ENCODE measurements around the gene SKIDA1.
"Not testable (repeated sequence)": the region's sequence is repeated elsewhere in the genome, so short reads cannot be mapped to it uniquely, and the experiment has no call there.

Gene SKIDA1

GRCh38 chr10:21525367-21526187 is at the start of gene SKIDA1:
SKIDA1 (minus strand) TSS chr10:21525682; CDS start chr10:21517822, 7,860 bp downstream.
- H3K4me3 ChIP-seq (ENCODE audit: low read depth, low read length): peak within 1 kb of the TSS; percentile 65

- not testable (repeated sequence) for H3K4me3 ChIP-seq (ENCODE audit: low read depth, low read length)
Measured at GRCh38 chr10:21574514-21574913, 49.0 kb upstream of the SKIDA1 start.

GRCh38 chr10:21572578-21572977 is 47.1 kb upstream of the SKIDA1 start:
- no peak overlapping the region for H3K4me3 ChIP-seq (ENCODE audit: low read depth, low read length)

- H3K4me3 ChIP-seq (ENCODE audit: low read depth, low read length): no peak overlapping the region
Measured at GRCh38 chr10:21570761-21571521, 45.5 kb upstream of the SKIDA1 start.

- not testable (repeated sequence) for H3K4me3 ChIP-seq (ENCODE audit: low read depth, low read length)
Measured at GRCh38 chr10:21558984-21559383, 33.5 kb upstream of the SKIDA1 start.

- no peak overlapping the region for H3K4me3 ChIP-seq (ENCODE audit: low read depth, low read length)
Measured at GRCh38 chr10:21556527-21556926, 31.0 kb upstream of the SKIDA1 start.

DNA sequence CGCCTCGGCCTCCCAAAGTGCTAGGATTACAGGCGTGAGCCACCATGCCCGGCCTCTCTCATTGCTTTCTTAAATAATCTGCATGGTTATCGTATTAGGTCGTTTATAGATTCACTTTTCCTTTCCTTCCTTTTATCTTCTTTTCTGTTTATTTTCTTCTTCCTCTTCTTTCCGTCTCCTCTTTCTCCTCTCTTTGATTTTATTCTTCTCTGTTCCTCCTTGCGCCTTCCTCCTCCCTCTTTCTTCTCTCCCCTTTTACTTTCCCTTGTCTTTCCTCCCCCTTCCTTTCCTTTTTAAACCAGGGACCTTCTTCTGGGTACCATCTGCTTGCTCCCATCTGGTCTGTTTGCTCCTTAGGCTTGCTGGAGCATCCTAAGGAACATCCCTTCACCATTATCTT is 27.2 kb upstream of the SKIDA1 start:
- H3K4me3 ChIP-seq (ENCODE audit: low read depth, low read length): no peak overlapping the region

DNA sequence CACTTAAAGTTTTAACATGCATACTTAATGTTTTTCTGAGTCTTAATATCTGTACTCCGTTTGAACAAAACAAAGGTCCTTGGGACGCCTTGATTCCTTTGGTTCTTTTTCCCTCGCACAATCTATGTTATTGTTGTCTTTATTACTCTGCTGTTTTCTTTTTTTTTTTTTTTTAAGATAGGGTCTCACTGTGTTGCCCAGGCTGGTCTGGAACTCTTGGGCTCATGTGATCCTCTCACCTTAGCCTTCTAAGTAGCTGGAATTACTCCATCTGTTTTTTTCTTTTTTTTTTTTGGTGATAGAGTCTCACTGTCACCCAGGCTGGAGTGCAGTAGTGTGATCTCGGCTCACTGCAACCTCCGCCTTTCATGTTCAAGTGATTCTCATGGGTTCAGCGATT is 21.8 kb upstream of the SKIDA1 start:
- no peak overlapping the region for H3K4me3 ChIP-seq (ENCODE audit: low read depth, low read length)

DNA sequence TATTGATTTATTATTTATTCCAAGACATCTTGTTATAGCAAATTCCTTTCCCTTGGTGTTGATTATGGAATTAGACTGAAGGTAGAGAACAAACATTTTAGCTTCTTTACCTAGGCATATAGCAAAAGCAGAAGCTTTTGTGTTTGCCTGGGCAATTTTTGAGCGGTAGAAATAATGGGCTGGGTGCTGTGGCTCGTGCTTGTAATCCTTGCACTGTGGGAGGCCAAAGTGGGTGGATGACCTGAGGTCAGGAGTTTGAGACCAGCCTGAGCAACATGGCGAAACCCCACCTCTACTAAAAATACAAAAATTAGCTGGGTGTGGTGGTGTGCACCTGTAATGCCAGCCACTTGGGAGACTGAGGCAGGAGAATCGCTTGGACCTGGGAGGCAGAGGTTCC is 15.2 kb upstream of the SKIDA1 start:
- not testable (repeated sequence) for H3K4me3 ChIP-seq (ENCODE audit: low read depth, low read length)

DNA sequence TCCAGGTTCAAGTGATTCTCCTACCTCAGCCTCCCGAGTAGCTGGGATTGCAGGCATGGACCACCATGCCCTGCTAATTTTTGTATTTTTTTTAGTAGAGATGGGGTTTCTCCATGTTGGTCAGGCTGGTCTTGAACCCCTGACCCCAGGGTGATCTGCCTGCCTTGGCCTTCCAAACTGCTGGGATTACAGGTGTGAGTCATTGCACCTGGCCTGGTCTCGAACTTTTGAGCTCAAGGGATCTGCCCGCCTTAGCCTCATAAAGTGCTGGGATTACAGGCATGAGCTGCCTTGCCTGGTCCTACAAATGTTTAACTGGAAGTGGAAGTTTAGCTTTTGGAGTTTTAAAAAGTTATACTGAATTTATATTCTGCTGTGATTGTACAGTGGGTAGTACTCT is 11.4 kb upstream of the SKIDA1 start:
- no peak overlapping the region for H3K4me3 ChIP-seq (ENCODE audit: low read depth, low read length)

- H3K4me3 ChIP-seq (ENCODE audit: low read depth, low read length): not testable (repeated sequence)
Measured at GRCh38 chr10:21535976-21536375, 10.5 kb upstream of the SKIDA1 start.

DNA sequence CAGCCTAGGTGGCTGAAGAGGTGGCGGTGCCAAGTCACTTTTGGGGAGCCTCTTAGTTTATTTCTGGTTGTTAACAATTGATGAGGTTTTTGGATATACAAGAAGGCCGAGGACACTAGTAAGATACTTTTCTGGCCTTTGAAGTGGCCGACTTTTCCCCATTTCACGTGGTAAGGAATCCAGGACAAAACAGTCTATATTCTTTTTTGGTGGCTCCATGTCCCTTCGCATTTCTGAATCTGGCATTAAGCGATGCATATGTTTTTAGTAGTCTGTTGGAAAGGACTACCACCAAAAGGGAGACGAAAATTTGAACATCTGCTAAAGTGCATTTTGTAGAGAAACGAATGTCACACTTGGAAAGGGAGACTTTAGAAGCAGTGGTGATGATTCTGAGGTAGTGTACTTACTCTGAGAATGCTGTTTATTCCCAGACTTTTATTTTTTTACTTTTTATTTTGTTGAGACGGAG is 10.0 kb upstream of the SKIDA1 start:
- peak overlapping the region; percentile 53 for H3K4me3 ChIP-seq (ENCODE audit: low read depth, low read length)

DNA sequence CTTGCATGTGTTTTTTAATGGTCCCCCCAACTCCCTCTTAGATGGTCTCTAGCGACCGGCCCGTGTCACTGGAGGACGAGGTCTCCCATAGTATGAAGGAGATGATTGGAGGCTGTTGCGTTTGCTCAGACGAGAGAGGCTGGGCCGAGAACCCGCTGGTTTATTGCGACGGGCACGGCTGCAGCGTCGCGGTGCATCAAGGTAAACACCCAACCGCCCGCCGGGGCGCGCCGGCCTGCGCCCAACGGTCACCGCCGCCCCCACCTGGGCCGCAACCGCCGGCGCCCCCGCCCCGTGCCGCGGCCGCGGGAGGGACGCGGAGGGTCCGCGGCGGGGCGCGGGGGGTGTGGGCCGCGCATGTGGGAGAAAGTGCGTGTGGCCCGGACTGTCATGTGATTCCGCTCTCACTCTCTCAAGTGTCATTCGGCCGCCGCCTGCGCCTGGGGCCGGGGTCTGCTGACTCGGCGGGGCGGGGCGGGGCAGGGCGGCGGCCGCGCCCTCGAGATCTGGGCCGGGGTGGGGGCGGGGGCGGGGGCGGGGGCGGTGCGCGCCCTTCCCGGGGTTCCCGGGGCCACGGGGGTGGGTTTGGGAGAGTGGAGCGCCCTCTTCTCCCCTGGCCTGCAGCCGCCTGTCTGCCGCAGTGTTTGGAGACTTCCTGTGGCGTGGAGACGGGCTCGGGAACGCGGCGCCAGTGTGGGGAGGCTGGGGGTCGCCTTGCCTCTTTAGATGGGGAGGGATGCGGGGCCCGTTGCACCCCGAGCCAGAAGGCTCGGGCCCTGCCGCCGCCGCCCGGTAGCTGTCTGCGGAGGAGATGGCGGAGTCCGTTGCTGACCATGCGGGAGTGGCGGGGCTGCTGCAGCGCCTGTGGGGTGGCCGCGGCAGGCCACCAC is 9.4 kb upstream of the SKIDA1 start:
- H3K4me3 ChIP-seq (ENCODE audit: low read depth, low read length): peak overlapping the region; percentile 72

GRCh38 chr10:21534280-21534586 is 8.8 kb upstream of the SKIDA1 start:
- H3K4me3 ChIP-seq (ENCODE audit: low read depth, low read length): peak overlapping the region; percentile 72

DNA sequence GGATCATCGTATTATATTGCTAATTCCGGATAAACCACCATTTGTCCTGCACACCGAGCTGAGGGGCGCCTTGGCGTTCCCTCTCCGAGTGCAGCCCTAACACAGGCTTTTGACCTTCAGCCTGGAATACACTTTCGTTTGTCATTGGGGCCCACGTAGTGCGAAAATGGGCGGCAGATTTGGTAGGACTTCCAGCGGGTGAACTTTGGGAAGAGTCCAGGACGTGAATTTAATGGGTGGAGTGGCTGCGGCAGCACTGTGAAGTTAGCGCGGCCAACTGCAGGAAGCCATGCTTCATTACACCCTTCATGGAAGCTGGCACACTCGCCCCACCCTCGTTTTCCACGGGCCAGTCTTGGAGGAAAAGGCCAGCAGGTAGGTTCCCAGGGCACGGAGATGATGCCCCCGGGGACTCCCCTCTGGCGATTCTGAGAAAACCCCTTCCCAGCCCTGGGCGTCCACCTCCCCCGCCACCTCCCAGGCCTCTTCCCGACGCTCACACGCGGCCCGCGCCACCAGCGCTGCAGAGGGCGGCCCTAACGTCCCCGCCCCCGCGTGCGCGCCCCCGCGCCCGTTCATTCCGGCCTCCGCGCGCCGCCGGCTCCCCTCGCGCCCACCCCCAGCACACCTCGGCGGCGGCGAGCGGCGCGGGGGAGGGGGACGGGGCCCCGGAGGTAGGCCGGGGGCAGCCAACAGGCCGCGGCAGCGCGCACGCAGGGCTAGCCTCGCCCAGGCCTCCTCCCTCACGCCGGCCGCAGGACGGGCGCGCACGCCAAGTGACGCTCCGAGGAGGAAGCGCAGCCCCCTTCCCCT is 8.2 kb upstream of the SKIDA1 start, which contains the start of gene MLLT10:
Gene MLLT10 (plus strand): TSS at position 766 of the 813 bp plus-strand sequence. CDS start 413 bp downstream, outside the sequence.
- peak within 1 kb of the TSS; percentile 72 for H3K4me3 ChIP-seq (ENCODE audit: low read depth, low read length)

- H3K4me3 ChIP-seq (ENCODE audit: low read depth, low read length): peak overlapping the region; percentile 56
Measured at GRCh38 chr10:21532694-21533466, 7.4 kb upstream of the SKIDA1 start.

DNA sequence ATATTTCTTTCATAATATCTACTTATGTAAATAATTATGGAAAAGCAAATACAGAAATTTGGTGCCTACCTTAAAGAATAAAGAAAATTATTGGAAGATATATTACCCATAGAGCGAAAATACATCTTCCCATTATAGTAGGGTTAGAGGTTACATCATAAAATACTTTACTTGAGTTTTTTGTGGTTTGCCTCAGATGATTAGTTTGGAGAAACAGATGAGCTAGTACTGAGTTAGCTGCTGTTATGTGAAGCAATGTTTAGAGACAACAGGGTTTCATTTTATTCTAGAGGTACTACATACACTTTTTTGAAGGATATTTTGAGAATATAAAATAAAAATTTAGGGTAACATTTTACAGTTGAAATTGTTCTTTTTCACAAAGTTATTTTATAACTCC is 5.7 kb upstream of the SKIDA1 start:
- no peak overlapping the region for H3K4me3 ChIP-seq (ENCODE audit: low read depth, low read length)

GRCh38 chr10:21530641-21531040 is 5.2 kb upstream of the SKIDA1 start:
- no peak overlapping the region for H3K4me3 ChIP-seq (ENCODE audit: low read depth, low read length)

DNA sequence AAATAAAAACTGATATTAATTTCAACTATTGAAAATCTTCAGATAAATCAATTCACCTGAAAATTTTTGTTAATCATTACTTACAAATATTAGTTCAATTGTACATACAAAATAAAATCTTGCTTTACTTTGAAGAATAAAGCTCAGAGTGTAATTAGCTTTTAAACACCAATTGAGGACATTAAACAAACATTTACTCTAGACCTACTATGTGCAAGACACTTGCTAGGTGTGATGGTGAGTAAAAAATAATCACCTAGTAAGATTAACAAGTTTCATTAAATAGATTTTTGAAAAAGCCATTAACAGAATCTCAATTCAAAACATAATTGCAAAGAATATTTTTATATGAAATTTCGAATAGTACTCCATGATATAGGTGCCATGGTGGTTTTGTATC is 4.7 kb upstream of the SKIDA1 start:
- no peak overlapping the region for H3K4me3 ChIP-seq (ENCODE audit: low read depth, low read length)
